Gastroesophageal sphincter (tissue), 3 donors: ENCODE results near the gene LRCH3.
"Not testable (repeated sequence)": the region's sequence is repeated elsewhere in the genome, so short reads cannot be mapped to it uniquely, and the experiment has no call there.

ENCODE experiments used
- POLR2A ChIP-seq, 2 donors: fragments of 450-650 bp; IDR thresholded peaks; one replicate each; pipeline ENCODE4 v1.6.1; 2017; ENCODE audit warnings: antibody characterized with exemption in 2 of 2, mild to moderate bottlenecking in 2 of 2, moderate library complexity in 1 of 2
- POLR2AphosphoS5 ChIP-seq: sonication (generic); formaldehyde crosslinking; IDR thresholded peaks from one replicate; pipeline ENCODE4 v1.6.1; 2017; ENCODE audit warnings: antibody characterized with exemption
- TF ChIP-seq, protein P1 (sequence below), 4 experiments: fragments of 200-600 bp in 2 of 4; fragments of 450-650 bp in 2 of 4; sonication (generic) in 1 of 4; IDR thresholded peaks; one replicate each; pipeline ENCODE4 v1.5.1; 2017 to 2019; ENCODE audit warnings: antibody characterized with exemption in 4 of 4, mild to moderate bottlenecking in 2 of 4, moderate library complexity in 2 of 4

DNA sequence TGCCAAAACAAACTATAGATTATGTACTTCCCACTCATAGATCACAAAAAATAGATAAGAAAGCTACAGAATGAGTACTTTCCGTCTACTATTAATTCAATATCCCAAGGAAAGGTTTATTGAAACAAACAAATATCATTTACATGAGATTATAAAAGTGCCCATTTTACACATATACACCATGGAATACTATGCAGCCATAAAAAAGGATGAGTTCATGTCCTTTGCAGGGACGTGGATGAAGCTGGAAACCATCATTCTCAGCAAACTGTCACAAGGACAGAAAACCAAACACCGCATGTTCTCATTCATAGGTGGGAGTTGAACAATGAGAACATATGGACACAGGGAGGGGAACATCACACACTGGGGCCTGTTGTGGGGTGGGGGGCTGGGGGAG is 136.5 kb downstream of the LRCH3 start:
- TF ChIP-seq, protein P1, sequence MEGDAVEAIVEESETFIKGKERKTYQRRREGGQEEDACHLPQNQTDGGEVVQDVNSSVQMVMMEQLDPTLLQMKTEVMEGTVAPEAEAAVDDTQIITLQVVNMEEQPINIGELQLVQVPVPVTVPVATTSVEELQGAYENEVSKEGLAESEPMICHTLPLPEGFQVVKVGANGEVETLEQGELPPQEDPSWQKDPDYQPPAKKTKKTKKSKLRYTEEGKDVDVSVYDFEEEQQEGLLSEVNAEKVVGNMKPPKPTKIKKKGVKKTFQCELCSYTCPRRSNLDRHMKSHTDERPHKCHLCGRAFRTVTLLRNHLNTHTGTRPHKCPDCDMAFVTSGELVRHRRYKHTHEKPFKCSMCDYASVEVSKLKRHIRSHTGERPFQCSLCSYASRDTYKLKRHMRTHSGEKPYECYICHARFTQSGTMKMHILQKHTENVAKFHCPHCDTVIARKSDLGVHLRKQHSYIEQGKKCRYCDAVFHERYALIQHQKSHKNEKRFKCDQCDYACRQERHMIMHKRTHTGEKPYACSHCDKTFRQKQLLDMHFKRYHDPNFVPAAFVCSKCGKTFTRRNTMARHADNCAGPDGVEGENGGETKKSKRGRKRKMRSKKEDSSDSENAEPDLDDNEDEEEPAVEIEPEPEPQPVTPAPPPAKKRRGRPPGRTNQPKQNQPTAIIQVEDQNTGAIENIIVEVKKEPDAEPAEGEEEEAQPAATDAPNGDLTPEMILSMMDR (IDR thresholded peaks at IDR 0.05): not testable (repeated sequence)
- not testable (repeated sequence) for TF ChIP-seq POLR2A (IDR thresholded peaks at IDR 0.05); POLR2AphosphoS5
